HG03460 (cell line): ENCODE data around the gene MYOD1.

Source experiments
- ATAC-seq: cut with Tn5 transposase; IDR thresholded peaks from one replicate; pipeline ENCODE4 v1.9.1; 2021; ENCODE audit not compliant: unreplicated experiment

Gene MYOD1

DNA sequence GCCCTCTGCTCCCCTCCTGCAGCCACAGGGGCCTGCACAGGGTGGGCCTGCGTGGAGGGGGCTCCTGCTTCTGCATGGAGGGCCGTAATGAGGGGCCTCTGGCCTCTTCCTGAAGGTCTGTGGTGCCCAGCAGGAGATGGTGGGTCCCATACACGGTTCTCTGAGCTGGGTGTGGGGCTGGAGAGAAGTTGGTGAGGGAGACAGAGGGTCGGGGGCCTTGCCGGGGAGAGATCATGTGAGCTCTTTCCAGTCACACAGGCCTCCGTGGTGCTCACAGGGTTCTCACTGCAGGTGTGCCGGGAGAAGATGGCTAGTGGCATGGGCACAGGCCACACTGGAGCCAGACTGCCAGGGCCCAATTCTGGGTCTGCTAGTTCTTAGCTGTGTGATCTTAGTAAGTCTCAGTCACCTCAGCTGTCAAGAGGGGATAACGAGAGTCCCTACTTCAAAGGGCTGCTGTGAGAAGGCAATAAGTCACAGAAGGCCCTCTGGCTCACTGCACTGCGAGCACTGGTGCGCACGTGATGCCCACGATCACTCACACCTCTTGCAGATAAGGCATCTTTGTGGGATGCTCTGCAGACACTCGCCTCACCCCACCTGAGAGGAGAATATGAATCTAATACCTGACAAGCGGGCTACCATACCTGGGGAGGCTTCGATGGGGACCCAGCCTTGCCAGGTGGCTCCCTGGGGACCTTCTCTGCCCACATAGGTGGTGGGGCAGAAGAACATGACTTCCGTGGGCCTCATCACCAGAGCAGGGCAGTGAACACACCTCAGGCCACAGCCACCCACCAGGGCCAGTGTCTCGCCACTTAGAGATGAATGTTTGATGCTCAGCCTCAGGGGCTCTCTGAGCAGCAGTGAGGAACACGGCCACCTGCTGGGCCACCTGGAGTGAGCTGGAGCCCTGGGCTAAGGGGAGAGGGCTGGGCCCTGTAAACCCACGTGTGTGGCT, 29.7 kb downstream of the MYOD1 start:
- ATAC-seq: no peak

DNA sequence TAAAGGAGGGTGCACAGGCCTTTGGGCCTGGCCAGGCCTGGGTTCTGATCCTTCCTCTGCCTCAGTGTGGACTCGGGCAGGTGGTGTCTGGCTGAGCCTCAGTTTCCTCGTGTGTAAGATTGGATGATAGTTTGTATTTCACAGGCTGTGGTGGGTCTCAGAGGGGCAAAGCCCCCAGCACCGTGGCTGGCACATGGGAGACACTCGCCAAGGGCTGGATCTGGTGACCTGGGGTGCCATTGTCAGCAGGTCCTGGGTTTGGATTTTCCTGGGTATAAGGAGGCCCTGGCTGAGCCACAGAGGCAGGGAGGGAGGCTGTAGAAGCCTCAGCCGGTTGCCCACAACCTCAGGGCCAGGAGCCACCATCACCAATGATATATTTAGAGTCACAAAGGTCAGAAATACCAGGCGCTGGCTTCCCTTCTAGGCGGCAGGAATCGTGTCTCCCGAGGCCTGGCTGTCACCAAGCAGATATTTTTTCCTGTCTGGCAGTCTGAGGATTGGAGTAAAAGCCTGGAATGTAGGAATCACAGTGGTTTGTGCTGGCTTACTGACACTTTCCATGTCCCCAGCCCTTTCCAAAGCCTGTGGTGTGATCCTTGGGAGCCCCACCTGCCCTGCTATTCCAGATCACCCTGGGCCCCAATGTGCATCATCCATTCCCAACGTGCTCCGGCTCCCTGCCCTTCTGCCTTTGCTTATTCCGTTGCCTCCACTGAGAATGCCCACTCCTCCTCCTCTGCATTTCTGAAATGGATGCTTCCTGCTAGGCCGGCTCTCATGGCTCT, 30.8 kb downstream of the MYOD1 start:
- no peak for ATAC-seq

DNA sequence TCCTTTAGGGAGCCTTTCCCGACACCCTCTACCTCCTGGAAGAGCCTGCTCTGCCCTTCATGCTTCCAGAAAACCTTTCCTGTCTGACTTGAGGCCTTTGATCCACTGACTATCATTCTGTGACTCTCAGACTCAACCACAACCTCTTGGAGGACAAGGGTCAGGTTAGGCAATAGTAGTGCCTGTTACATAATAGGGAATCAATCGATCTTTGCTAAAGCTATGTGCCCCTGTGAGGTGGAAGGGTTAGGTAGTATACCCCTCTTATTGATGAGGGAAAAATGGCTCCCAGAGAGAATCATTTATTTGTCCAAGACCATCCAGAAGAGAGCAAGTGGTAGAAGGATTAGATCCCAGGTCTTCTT, 31.4 kb downstream of the MYOD1 start:
- ATAC-seq: no peak

DNA sequence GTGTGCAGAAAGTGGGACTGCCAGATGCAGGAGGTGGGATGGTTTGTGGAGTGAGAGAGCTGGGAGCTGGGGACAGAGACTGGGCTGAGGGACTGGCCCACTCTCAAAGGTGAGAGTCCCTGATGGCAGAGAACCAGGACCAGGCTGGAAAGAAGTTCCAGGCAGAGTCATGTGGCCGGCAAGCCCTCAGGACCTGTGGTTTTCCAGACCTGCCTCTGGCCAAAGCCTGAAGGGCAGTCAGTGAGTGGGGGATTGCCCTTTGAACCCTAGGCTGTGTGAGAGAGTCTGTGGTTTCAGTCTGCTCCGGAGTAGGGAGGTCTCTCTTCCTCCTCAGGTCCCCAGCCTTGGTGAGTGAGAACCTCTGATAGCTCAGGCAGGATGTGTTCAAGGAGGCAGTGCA, 32.2 kb downstream of the MYOD1 start:
- ATAC-seq: no peak

DNA sequence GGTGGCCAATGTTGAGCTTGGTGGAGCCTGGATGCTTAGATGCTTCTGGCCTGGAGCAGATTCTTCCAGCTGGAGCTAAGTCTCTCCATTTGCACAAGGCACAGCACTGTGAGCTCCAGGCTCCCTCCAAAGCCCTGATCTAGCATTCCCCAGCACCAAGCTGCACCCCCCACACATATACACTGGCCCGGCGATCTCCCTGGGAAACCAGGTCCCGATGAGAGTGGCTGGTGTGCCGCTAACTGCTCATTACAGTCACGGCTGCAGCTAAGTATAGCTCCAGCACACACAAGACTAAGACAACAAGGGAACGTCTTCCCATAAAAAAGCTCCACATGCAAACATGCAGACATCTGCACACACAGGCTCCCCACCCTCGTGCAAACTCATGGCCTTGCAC, 32.8 kb downstream of the MYOD1 start:
- ATAC-seq: no peak

DNA sequence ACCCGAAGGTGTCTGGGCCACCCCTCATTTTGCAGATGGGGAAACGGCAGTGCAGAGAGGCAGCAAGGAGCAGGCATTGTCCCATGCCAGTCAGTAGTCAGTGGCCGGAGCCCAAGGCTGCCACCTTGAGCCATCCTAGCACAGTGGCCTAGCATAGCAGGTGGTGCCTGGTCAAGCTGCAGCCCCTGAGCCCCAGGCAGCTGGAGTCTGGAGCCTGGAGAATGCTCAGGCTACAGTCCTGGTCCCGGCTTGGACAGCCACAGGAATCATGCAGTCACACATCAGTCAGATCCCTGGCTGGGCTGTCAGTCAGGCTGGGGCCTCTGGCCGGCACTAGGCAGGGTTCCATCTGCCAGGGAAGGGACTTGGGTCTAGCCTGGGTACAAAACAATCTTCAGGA, 33.8 kb downstream of the MYOD1 start:
- no peak for ATAC-seq

DNA sequence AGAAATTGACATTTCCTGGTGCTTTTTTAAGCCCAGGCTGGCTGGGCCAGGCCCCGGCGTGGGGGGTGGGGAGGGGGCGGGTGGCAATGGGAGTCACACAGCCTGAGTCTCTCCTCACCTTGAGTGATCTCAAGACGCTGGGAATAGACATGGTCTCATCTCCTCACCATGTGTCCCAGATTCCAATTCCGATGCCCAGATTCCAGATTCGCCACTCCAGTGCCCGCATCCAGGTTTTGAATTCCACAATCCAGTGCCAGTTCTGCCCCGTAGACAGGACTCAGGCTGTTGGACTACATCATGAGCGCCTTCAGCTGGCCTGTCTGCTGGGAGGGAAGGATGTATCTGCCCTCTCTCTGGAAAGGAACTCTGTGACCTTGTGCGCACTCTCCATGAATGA, 34.3 kb downstream of the MYOD1 start:
- ATAC-seq: no peak

DNA sequence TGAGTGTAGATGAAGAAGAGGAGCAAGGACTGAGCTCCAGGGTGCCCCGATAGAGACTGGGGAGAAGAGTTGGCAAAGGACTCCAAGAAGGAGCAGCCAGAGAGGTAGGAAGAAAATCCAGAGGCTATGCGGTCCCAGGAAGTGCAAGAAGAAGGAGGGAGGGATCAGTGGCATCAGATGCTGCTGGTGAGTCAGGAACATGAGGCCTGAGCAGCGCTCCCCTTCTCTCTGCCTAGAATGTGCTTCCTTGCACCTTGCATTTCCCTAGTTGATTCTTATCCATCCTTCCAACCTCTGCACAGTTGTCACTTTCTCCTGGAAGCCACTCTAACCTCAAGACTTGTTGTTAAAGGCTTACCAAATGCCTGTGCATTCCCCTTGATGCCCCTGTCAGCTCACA, 36.5 kb downstream of the MYOD1 start:
- ATAC-seq: no peak

DNA sequence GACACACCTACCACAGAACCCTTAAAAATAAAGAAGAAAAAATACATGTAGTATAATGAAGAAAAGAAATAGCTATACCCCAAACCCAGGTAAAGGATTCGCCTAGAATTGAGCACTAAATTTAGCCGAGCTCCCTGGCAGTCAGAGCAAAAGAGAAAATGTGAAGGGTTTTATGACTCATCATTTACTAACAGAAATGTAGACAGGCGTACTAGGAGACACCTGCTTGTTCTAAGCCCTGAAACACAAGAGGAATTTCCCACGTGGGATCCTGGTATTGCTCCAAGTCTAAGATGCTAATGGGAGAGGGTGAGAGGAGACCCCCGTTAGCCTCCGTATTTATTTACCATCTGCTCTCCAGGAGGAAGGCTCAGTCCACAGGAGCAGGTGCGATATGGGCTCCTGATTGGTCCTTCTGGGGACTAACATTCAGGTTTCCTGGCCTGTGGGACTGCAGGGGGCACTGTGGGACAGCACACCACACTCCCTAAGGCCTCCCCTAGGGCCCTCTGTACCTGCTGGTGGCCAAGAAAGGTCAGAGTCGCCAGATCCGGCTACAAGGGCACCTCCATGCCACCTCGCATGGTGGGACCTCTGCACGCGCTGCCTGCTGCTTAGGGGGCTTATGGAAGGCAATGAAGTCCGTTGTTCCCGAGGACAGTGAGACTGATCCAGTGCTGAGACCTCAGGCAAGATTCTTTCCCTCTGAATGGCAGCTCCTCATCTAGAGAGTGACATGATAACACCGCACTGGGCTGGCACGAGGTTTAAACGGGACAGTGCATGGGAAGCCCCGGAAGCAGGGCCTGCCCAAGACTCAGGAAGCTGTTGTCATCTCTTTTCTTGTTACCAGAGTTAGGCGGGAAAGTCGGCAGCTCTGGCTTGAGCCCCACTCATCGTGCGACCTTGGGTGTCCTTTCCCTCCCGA, 41.0 kb downstream of the MYOD1 start:
- peak; percentile 77 for ATAC-seq

DNA sequence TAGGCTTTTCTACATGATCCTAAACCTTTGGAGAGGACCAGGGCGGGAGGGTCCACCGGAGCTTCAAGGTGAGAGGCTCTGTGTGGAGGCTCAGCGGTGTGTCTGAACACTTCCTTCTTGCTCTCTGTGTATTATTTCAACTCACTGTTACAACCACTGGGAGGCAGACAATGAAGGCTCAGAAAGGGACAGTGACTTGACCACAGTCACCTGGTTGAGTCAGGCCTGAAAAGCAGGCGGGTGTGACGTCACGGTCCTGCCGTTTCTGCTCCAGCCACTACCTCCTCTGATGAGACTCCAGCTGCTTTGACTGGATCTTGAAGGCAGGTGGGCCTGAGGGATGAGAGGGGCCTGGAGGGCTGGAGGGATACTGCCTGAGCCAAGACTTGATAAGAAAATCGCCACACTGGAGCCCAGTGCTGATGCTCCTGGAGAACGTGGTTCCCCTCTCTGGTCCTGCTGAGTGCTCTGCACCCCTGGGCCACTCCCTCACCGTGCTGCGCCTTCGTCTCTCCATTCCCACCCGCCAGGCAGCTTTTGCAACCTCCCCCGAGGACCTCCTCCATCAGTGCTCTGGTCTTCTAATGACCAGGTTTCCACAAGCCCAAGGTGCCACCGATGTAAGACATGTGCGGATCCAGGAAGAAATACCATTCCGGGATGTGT, 43.1 kb downstream of the MYOD1 start:
- no peak for ATAC-seq

DNA sequence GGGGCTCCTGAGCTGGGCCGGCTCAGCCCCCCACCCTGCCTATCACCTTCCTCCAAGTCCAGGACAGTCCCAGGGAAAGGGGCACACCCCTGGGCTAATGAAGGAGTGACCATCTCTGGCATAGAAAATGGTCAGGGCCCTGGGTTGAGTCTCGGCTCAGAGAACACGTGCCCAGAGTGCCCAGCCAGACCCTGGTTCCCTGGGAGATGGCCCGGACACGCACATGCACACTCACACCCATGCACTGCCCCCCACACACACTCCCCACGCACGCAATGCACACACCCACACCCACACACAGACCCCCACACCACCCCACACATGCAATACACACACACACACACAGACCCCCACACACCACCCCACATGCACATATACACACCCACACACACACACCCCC, 43.9 kb downstream of the MYOD1 start:
- ATAC-seq: no peak

DNA sequence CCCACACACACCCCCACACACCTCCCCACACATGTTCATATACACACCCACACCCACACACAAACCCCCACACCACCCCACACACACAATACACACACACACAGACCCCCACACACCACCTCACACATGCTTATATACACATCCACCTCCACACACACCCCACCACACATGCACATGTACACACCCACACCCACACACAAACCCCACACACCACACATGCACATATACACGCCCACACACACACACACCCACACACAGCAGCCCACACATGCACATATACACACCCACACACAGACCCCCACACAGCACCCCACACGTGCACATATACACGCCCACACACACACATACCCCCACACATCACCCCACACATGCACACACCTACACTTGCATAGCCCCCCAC, 44.3 kb downstream of the MYOD1 start:
- no peak for ATAC-seq

DNA sequence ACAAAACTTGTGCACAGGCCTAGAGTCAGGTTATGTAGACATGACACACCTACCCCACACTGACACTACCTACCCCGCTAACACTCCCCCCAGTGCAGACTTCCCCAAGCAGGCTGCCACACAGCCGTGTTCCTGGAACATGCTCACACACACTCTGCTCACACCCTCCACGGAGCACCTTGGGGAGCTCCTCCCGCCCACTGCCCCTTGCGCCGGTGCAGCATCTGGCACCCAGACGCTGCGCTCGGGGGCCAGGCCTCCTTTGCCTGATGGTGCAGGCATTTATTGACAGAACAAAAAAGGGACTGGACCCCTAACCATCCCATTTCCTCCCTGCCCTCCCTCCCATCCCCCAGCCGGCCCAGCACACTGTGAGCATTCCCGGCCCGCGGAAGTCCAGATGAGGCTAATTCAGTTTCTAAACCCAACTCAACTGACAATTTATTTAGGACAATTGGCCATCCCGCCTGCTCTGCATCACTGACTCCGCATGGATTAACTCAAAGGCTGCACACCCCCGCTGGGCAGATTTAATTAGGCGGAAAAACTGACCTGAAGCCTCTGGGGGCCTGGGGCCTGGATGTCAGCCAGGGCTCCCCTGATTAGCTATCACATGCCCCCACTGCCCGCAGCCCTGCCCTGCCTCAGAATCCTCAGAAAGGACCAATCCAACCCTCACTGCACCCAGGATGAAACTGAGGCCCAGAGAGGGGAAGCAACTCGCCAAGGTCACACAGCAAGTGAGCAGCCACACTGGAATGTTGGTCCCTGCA, 45.3 kb downstream of the MYOD1 start:
- no peak for ATAC-seq

DNA sequence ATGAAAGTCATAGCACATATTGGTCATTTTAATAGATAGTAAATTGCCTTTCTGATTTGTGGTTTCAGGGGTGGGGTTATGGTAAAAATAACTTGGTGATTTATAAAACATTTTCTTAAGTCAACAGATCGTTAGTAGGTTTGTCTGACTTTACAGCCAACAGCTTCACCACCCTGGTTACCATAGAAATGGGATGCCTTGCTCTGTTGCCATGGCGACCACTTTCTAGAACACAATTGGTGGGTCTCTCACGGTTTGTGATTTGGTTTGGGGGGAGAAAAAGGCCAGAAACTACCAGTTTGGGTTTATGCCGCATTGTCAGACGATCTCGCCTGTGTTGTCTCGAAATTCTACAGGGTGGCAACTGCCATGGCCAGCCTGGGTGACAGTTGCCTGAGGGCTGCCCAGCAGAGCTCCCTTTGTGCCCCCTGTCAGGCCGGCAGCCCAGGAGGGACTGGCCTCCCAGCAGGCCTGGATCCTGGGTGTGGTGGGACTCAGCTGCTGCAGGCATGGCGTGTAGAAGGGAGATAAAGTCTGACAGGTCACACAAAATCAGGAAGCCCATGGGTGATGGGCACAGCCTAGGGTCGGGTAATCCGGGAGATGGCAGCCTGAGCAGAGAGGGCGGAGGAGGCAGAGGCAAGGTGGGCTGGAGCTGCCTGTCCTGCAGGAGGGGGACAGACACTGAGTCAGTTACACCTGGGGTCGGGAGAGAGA, 46.1 kb downstream of the MYOD1 start:
- no peak for ATAC-seq

DNA sequence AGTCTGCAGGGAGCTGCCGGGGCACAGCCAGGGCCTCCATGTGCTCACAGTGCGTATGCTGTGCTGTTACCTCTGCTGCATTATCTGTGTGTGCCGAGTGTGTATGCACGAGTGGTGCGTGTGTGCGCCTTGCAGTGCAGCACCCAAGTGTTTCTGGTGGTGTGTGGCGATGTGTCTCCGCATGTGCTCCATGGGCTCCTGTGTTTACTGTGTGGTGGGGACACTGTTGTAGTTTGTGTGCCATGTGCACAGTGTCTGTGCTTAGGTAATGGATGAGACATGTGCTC, 46.6 kb downstream of the MYOD1 start:
- no peak for ATAC-seq

DNA sequence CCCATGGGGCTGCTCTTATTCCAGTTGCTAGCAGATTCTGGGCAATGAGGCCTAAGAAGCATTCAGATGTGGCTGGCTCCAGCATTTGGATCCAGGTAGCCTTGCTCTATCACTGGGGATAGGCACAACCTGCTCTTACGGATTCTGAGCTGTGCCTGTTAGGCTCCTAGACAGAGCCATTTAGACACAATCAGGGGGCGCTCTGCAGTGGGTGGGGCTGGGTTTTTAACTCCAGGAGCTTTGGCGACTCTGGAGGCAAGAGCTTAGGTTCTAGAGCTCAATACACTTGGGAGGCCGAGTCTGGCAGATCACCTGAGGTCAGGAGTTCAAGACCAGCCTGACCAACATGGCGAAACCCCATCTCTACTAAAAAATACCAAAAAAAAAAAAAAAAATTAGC, 47.2 kb downstream of the MYOD1 start:
- ATAC-seq: no peak

DNA sequence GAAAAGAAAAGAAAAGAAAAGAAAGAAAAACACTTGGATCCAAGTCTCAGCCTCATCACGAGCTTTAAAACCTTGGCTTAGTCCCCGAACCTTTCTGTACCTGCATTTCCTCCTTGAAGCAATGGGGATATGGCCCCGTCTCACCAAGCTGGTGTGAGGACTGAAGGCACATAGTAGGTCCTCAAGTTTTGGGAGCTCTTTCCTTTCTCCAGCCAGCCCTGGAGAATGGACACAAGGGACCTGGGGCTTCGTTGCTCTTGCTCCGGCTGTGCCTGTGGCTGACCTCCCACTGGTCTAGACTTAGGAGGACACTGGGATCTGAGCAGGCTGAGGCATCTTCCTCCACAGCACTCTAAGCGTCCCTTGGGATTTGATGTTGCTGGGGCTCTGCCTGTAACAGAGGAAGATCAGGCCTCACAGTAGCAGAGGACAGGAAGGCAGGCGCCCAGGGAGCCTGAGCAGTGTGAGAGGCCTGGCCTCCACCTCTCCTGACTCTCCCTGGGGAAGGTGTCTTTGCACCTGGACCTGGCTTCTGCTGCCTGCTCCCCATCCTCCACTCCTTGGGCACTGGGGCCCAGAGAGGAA, 48.0 kb downstream of the MYOD1 start:
- no peak for ATAC-seq

DNA sequence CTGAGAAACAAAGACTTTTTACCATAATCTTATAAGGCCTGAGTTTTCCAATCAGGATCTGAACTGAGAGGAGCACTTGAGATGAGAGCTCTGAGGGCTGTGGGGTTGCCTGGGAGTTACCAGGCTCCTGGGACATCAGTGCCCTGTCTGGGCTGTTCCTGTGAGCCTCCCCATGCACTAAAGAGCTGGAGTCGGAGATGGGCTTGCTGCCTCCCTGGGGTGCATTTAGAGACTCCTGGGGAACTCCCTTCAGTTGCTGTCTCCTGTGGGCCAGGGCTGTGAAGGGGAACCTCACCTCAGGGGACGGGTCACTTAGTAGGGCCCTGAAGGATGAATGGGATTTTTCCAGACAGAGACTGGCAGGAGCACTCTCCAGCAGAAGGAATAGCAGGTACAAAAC, 48.5 kb downstream of the MYOD1 start:
- ATAC-seq: no peak

DNA sequence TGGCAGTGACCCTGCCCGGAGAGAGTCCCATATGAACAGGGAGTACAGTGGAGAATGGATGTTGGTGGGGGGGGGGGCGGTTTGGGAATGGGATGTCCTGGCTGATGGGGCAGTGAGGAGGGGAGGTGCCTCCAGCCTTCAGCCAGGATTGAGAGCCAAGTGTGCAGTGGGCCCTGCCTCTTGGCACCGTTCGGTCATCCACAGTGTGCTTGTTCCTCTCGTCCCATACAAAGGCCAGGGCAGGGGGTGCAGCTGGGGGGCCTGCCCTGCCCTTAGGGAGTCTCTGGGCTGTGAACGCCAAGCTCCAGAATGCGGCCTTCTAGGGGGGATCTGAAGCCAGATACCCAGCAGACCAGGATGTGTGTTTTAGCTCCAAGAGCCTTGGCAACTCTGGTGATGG, 49.2 kb downstream of the MYOD1 start:
- no peak for ATAC-seq
